Thyroid gland (tissue), 4 donors: Measurements from ENCODE around the gene ZNF627.

Experiments
- CTCF ChIP-seq, 6 experiments: fragments of 200-600 bp in 3 of 6; fragments of 450-650 bp in 3 of 6; sonication (generic) in 3 of 6; IDR thresholded peaks; one replicate each; pipeline ENCODE4 v1.5.1; 2016 to 2019; ENCODE audit warnings: antibody characterized with exemption in 6 of 6, mild to moderate bottlenecking in 2 of 6, inconsistent platforms in 1 of 6, moderate library complexity in 1 of 6
- POLR2A ChIP-seq, 2 donors: fragments of 450-650 bp; IDR thresholded peaks; one replicate each; pipeline ENCODE4 v1.6.1; 2017; ENCODE audit warnings: antibody characterized with exemption in 2 of 2, mild to moderate bottlenecking in 2 of 2, moderate library complexity in 1 of 2

DNA sequence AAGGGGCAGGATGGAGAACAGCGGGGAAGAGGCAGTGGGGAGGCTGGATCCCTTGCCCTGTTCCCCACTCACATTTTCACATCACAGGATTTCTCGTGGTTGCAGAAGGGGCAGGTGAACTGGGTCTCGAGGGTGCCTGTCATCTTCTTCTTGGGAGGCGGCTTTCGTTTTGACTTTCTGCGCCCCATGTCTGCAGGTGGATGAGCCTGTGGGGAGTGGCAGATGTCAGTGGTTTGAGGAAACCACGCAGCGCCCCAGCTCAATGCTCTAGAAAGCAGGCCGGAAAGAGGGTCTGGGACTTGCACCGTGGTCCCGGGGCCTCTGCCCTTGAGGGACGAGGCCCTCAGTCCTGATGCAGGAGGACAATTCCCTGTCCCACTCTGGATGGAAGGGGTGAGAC is 43.1 kb upstream of the ZNF627 start:
- TF ChIP-seq CTCF (IDR thresholded peaks at IDR 0.05): no peak
- TF ChIP-seq POLR2A (IDR thresholded peaks at IDR 0.05): no peak
